Progenitor cell of endocrine pancreas (in vitro differentiated cells): ENCODE data around the gene CAPG. TPM values are rescaled to one million over a fixed set of nuclear protein-coding genes. Genes with fewer than 3 reads are reported as not detected.

Experiments
- DNase-seq: peaks from one replicate; pipeline ENCODE4 v3.0.0; 2021; ENCODE audit warnings: low spot score; ENCODE audit not compliant: unreplicated experiment
- H3K27ac Mint-ChIP-seq: 2 replicates; pipeline ENCODE4 v1.8.0; 2021; ENCODE audit warnings: mild to moderate bottlenecking, moderate library complexity, mixed read lengths
- H3K27me3 Mint-ChIP-seq: 2 replicates; pipeline ENCODE4 v1.8.0; 2021; ENCODE audit warnings: mixed read lengths
- H3K36me3 Mint-ChIP-seq: 2 replicates; pipeline ENCODE4 v1.8.0; 2022; ENCODE audit warnings: mixed read lengths; ENCODE audit not compliant: insufficient read depth
- H3K4me1 Mint-ChIP-seq: 2 replicates; pipeline ENCODE4 v1.8.0; 2021; ENCODE audit warnings: low read depth, mixed read lengths
- H3K4me3 Mint-ChIP-seq: 2 replicates; pipeline ENCODE4 v1.8.0; 2021; ENCODE audit warnings: low read depth, mild to moderate bottlenecking, moderate library complexity, mixed read lengths
- H3K9me3 Mint-ChIP-seq: 2 replicates; pipeline ENCODE4 v1.8.0; 2021; ENCODE audit warnings: low read depth, mixed read lengths
- CTCF ChIP-seq: fragments of 200-600 bp; sonication (generic); IDR thresholded peaks from one replicate; pipeline ENCODE4 v1.5.0; 2021; ENCODE audit warnings: antibody characterized with exemption, mild to moderate bottlenecking; ENCODE audit not compliant: unreplicated experiment
- total RNA-seq: library from RNA; stranded (reverse); gene quantifications from 2 replicates; pipeline ENCODE4 v1.2.1, GENCODE V29; 2021

The CAPG gene
- total RNA-seq, 1 donor from 2014 or later: 56.1 TPM

- no peak for TF ChIP-seq CTCF
- no peak overlapping the region for H3K27ac Mint-ChIP-seq
- DNase-seq: no peak
- no peaks in the 10 kb centered on the region for H3K27me3 Mint-ChIP-seq
- H3K4me3 Mint-ChIP-seq: no peak overlapping the region
- no peaks in the 10 kb centered on the region for H3K9me3 Mint-ChIP-seq
- peaks cover 19% of the 10 kb centered on the region for H3K36me3 Mint-ChIP-seq
- peaks cover 6% of the 10 kb centered on the region for H3K4me1 Mint-ChIP-seq
Observed at GRCh38 chr2:85347599-85347998, 62.6 kb downstream of the CAPG start.

Other genes with a start within 250 kb of the CAPG start
- 64.2 and 65.5 TPM in 2 replicates for gene TGOLN2, start 82.4 kb downstream of the CAPG start, total RNA-seq
- 22.8 and 23.1 TPM in 2 replicates for gene RETSAT, start 55.8 kb downstream of the CAPG start, total RNA-seq
- 23.3 and 25.6 TPM in 2 replicates for gene ELMOD3, start 55.6 kb downstream of the CAPG start, total RNA-seq
- 0.29 and 0.71 TPM in 2 replicates for gene SH2D6, start 8.3 kb upstream of the CAPG start, total RNA-seq
- gene MAT2A, start 128.8 kb upstream of the CAPG start, total RNA-seq: 281 and 304 TPM in 2 replicates
- gene GGCX, start 151.1 kb upstream of the CAPG start, total RNA-seq: 69.2 TPM in 2 replicates
- 71.3 and 76.0 TPM in 2 replicates for gene VAMP8, start 167.2 kb upstream of the CAPG start, total RNA-seq
- gene VAMP5, start 174.1 kb upstream of the CAPG start, total RNA-seq: 4.2 TPM in 2 replicates
- gene RNF181, start 185.4 kb upstream of the CAPG start, total RNA-seq: 82.3 and 85.7 TPM in 2 replicates
- 24.9 and 26.0 TPM in 2 replicates for gene TMEM150A, start 192.3 kb upstream of the CAPG start, total RNA-seq
- gene C2orf68, start 201.7 kb upstream of the CAPG start, total RNA-seq: 67.1 and 71.0 TPM in 2 replicates
- 58.1 and 59.7 TPM in 2 replicates for gene USP39, start 205.8 kb upstream of the CAPG start, total RNA-seq